ENCODE results near the gene BICD1. TPM values are rescaled to one million over a fixed set of nuclear protein-coding genes. Genes with fewer than 3 reads are reported as not detected.

The BICD1 gene
- total RNA-seq, 1 donor from 2014 or later, result 33.8 TPM

- no peak for TF ChIP-seq CTCF (IDR thresholded peaks at IDR 0.05)
- intact Hi-C loops (cut with DNase I), result no loop called here
- Histone ChIP-seq H3K4me3 (no peak overlapping the region), H3K27ac (no peak overlapping the region), H3K9me3 (no peaks in the 10 kb centered on the region), H3K36me3 (no peaks in the 10 kb centered on the region), H3K4me1 (no peaks in the 10 kb centered on the region), H3K27me3 (no peaks in the 10 kb centered on the region)
- DNase-seq (ENCODE audit: low spot score in 2 of 2), result no peak
These were observed 54.4 kb downstream of the BICD1 start for GRCh38 chr12:32161058-32161457.

- no peaks in the 10 kb centered on the region for H3K9me3 ChIP-seq
- H3K4me3 ChIP-seq, result no peak overlapping the region
- no peaks in the 10 kb centered on the region for H3K36me3 ChIP-seq
- DNase-seq (ENCODE audit: low spot score in 2 of 2), result no peak
- H3K27ac ChIP-seq, result no peak overlapping the region
- TF ChIP-seq CTCF (IDR thresholded peaks at IDR 0.05), result no peak
- intact Hi-C loops (cut with DNase I), result no loop called here
- no peaks in the 10 kb centered on the region for H3K27me3 ChIP-seq
- H3K4me1 ChIP-seq, result no peaks in the 10 kb centered on the region
These were observed 56.9 kb downstream of the BICD1 start for GRCh38 chr12:32163596-32163995.

GRCh38 chr12:32166510-32166909 lies 59.9 kb downstream of the BICD1 start:
- no peaks in the 10 kb centered on the region for H3K4me1 ChIP-seq
- intact Hi-C loops (cut with DNase I), result no loop called here
- DNase-seq (ENCODE audit: low spot score in 2 of 2), result no peak
- H3K4me3 ChIP-seq, result no peak overlapping the region
- no peaks in the 10 kb centered on the region for H3K9me3 ChIP-seq
- H3K27ac ChIP-seq, result no peak overlapping the region
- H3K36me3 ChIP-seq, result no peaks in the 10 kb centered on the region
- no peaks in the 10 kb centered on the region for H3K27me3 ChIP-seq
- TF ChIP-seq CTCF (IDR thresholded peaks at IDR 0.05), result no peak

- intact Hi-C loops (cut with DNase I), result no loop called here
- Histone ChIP-seq H3K36me3 (no peaks in the 10 kb centered on the region), H3K4me3 (no peak overlapping the region), H3K4me1 (no peaks in the 10 kb centered on the region), H3K9me3 (no peaks in the 10 kb centered on the region), H3K27me3 (no peaks in the 10 kb centered on the region), H3K27ac (no peak overlapping the region)
- no peak for TF ChIP-seq CTCF (IDR thresholded peaks at IDR 0.05)
- no peak for DNase-seq (ENCODE audit: low spot score in 2 of 2)
These were observed 63.9 kb downstream of the BICD1 start for GRCh38 chr12:32170437-32170998.

- Histone ChIP-seq H3K9me3 (no peaks in the 10 kb centered on the region), H3K4me3 (no peak overlapping the region), H3K36me3 (no peaks in the 10 kb centered on the region), H3K4me1 (no peaks in the 10 kb centered on the region), H3K27me3 (no peaks in the 10 kb centered on the region), H3K27ac (no peak overlapping the region)
- no peak for DNase-seq (ENCODE audit: low spot score in 2 of 2)
- no peak for TF ChIP-seq CTCF (IDR thresholded peaks at IDR 0.05)
- intact Hi-C loops (cut with DNase I), result no loop called here
These were observed 64.6 kb downstream of the BICD1 start for GRCh38 chr12:32171211-32171610.

GRCh38 chr12:32176606-32177005 lies 70.0 kb downstream of the BICD1 start:
- no peaks in the 10 kb centered on the region for H3K9me3 ChIP-seq
- no peaks in the 10 kb centered on the region for H3K4me1 ChIP-seq
- H3K4me3 ChIP-seq, result no peak overlapping the region
- no peak overlapping the region for H3K27ac ChIP-seq
- intact Hi-C loops (cut with DNase I), result no loop called here
- no peak for TF ChIP-seq CTCF (IDR thresholded peaks at IDR 0.05)
- H3K36me3 ChIP-seq, result no peaks in the 10 kb centered on the region
- H3K27me3 ChIP-seq, result no peaks in the 10 kb centered on the region
- no peak for DNase-seq (ENCODE audit: low spot score in 2 of 2)

Measured in ascending aorta (tissue), 2 donors.